ENCODE results near the gene TAX1BP1.

TAX1BP1 gene

DNA sequence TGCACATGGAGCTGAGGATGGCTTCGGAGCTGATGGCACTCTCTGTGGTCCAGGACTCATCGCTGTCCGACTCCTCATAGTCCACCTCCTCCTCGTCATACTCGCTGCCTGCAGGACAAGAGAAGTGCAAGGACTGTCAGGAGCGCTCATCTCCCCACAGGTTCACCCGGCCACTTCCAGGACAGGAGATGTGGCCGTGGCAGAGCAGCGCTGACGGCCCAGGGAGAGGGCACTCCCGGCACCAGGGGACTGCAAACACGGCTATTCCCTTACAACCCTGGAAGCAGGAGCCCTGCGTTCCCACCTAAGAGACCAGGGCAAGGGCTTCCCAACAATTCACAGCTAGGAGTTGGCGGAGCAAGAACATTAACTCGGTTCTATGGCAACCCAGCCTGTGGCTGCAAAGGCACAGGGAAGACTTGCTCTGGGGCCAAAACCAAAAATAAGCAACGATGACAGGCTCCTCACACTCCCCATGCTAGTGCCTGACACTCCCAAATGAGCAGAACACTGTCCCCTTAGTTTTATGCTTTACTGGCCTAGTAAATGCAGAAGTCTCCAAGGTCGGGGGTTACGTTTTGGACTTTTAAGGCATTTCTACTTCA is 100.9 kb downstream of the TAX1BP1 start:
- Histone ChIP-seq H3K9ac (ENCODE audit: low read depth, low read length) (no peak overlapping the region), H4K20me1 (ENCODE audit: insufficient read depth, low read length) (no peaks in the 10 kb centered on the region), H3K79me2 (ENCODE audit: insufficient read depth, low read length) (no peaks in the 10 kb centered on the region), H3K36me3 (ENCODE audit: insufficient read depth, low read length) (peaks cover 7% of the 10 kb centered on the region; the same call in 1 of the 2 replicates), H3K4me2 (ENCODE audit: insufficient read depth, low read length) (no peak overlapping the region), H3K4me3 (ENCODE audit: low read depth in 1 of 2, low read length in 2 of 2) (no peak overlapping the region), H3K27me3 (ENCODE audit: insufficient read depth, low read length, poor library complexity) (no peaks in the 10 kb centered on the region), H3K4me1 (ENCODE audit: insufficient read depth, low read length) (no peaks in the 10 kb centered on the region), H3K9me3 (ENCODE audit: insufficient read depth, low read length, severe bottlenecking) (no peaks in the 10 kb centered on the region), H2AFZ (ENCODE audit: low read depth, low read length) (no peak overlapping the region), H3K27ac (ENCODE audit: low read length) (no peak overlapping the region)
- TF ChIP-seq, protein P1, sequence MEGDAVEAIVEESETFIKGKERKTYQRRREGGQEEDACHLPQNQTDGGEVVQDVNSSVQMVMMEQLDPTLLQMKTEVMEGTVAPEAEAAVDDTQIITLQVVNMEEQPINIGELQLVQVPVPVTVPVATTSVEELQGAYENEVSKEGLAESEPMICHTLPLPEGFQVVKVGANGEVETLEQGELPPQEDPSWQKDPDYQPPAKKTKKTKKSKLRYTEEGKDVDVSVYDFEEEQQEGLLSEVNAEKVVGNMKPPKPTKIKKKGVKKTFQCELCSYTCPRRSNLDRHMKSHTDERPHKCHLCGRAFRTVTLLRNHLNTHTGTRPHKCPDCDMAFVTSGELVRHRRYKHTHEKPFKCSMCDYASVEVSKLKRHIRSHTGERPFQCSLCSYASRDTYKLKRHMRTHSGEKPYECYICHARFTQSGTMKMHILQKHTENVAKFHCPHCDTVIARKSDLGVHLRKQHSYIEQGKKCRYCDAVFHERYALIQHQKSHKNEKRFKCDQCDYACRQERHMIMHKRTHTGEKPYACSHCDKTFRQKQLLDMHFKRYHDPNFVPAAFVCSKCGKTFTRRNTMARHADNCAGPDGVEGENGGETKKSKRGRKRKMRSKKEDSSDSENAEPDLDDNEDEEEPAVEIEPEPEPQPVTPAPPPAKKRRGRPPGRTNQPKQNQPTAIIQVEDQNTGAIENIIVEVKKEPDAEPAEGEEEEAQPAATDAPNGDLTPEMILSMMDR (IDR thresholded peaks at IDR 0.05; ENCODE audit: borderline replicate concordance, extremely low read depth, low read length, poor library complexity, severe bottlenecking), result no peak
- TF ChIP-seq EZH2 (IDR thresholded peaks at IDR 0.05; ENCODE audit: borderline replicate concordance, low read depth, low read length, severe bottlenecking), result no peak
- ATAC-seq (ENCODE audit: insufficient read depth, low read depth) (no peak), DNase-seq (no peak)

DNA sequence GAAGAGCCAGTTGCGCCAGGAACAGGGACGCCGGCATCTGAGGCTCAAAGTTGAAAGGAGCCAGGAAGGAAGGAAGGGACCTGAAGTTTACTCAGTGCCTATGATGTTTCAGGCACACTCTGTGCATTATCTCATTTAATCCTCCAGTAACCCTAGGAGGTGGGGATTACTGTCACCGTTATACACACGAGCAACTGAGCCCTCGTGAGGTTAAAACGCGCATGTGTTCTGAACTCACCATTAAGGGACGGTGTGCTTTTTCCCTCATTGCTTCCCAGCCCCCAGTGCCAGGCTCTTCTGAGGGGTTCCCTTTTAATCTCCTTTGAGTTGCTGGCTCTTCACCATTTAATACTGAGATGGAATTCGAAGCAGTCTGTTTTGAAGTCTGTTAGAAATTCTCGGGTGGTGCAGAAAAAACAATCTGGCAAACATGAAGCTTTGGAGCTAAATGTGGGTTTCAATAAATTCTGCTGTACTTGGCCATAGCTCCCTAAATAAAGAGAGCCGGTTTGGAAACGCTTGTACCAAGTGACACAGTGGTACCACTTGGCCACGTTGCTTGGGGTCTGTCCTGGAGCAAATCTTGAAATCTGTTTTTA is 102.2 kb downstream of the TAX1BP1 start:
- H4K20me1 ChIP-seq (ENCODE audit: insufficient read depth, low read length), result no peaks in the 10 kb centered on the region
- no peak overlapping the region for H3K4me2 ChIP-seq (ENCODE audit: insufficient read depth, low read length)
- H3K9ac ChIP-seq (ENCODE audit: low read depth, low read length), result no peak overlapping the region
- H3K4me3 ChIP-seq (ENCODE audit: low read depth in 1 of 2, low read length in 2 of 2), result no peak overlapping the region
- no peak overlapping the region for H3K27ac ChIP-seq (ENCODE audit: low read length)
- H3K36me3 ChIP-seq (ENCODE audit: insufficient read depth, low read length), result peaks cover 7% of the 10 kb centered on the region; the same call in 1 of the 2 replicates
- H3K27me3 ChIP-seq (ENCODE audit: insufficient read depth, low read length, poor library complexity), result no peaks in the 10 kb centered on the region
- H3K79me2 ChIP-seq (ENCODE audit: insufficient read depth, low read length), result no peaks in the 10 kb centered on the region
- no peak for DNase-seq
- no peaks in the 10 kb centered on the region for H3K4me1 ChIP-seq (ENCODE audit: insufficient read depth, low read length)
- no peak for ATAC-seq (ENCODE audit: insufficient read depth, low read depth)
- no peak overlapping the region for H2AFZ ChIP-seq (ENCODE audit: low read depth, low read length)
- H3K9me3 ChIP-seq (ENCODE audit: insufficient read depth, low read length, severe bottlenecking), result no peaks in the 10 kb centered on the region
- no peak for TF ChIP-seq EZH2 (IDR thresholded peaks at IDR 0.05; ENCODE audit: borderline replicate concordance, low read depth, low read length, severe bottlenecking)
- TF ChIP-seq, protein P1 (IDR thresholded peaks at IDR 0.05; ENCODE audit: borderline replicate concordance, extremely low read depth, low read length, poor library complexity, severe bottlenecking), result no peak

DNA sequence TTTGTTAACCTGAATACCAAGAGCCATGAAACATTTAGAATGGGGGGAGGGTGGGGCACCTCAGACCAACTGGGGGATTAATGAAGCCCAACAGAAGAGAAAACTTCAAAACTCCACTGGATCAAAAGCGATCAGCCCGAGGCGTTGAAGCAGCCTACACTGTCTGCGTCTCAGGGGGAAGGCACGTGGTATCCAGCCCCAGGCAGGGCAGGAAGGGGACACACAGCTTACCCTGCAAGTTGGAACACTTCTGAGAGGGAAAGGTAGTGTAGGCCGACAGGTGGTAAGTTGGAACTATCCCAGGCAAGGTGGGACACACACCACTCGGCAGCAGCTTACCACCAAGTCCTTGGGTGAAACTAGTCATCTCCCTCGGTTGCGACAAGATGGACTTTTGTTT is 102.9 kb downstream of the TAX1BP1 start:
- TF ChIP-seq, protein P1 (IDR thresholded peaks at IDR 0.05; ENCODE audit: borderline replicate concordance, extremely low read depth, low read length, poor library complexity, severe bottlenecking), result no peak
- TF ChIP-seq EZH2 (IDR thresholded peaks at IDR 0.05; ENCODE audit: borderline replicate concordance, low read depth, low read length, severe bottlenecking), result no peak
- H2AFZ ChIP-seq (ENCODE audit: low read depth, low read length), result no peak overlapping the region
- H3K4me1 ChIP-seq (ENCODE audit: insufficient read depth, low read length), result no peaks in the 10 kb centered on the region
- H3K36me3 ChIP-seq (ENCODE audit: insufficient read depth, low read length), result peaks cover 7% of the 10 kb centered on the region; the same call in 1 of the 2 replicates
- no peak overlapping the region for H3K4me3 ChIP-seq (ENCODE audit: low read depth in 1 of 2, low read length in 2 of 2)
- ATAC-seq (ENCODE audit: insufficient read depth, low read depth), result no peak
- no peaks in the 10 kb centered on the region for H3K27me3 ChIP-seq (ENCODE audit: insufficient read depth, low read length, poor library complexity)
- H3K9ac ChIP-seq (ENCODE audit: low read depth, low read length), result no peak overlapping the region
- DNase-seq, result no peak
- no peaks in the 10 kb centered on the region for H4K20me1 ChIP-seq (ENCODE audit: insufficient read depth, low read length)
- H3K9me3 ChIP-seq (ENCODE audit: insufficient read depth, low read length, severe bottlenecking), result no peaks in the 10 kb centered on the region
- no peak overlapping the region for H3K4me2 ChIP-seq (ENCODE audit: insufficient read depth, low read length)
- no peaks in the 10 kb centered on the region for H3K79me2 ChIP-seq (ENCODE audit: insufficient read depth, low read length)
- no peak overlapping the region for H3K27ac ChIP-seq (ENCODE audit: low read length)

Measured in DND-41 (cell line).